ENCODE data around the gene SYNE1.
"Not testable (repeated sequence)": the region's sequence is repeated elsewhere in the genome, so short reads cannot be mapped to it uniquely, and the experiment has no call there.

SYNE1 gene

DNA sequence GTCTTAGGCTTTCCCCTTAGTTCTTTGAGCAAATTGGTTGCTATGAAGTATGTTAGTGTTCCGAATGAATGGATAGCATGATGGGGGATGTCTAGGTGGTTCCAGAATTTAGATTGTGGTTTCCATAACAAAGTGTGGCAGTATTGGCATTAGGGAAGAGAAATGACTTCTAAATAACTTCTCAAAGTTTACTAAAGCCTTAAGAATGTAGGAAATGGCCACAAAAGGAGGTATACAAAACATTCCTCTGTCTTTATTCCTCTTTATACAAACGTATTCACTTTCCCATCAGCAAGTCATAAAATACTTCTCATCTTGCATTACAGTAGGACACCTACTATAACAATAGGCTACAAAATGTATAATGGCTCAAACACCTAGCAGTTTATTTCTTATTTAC lies 550.1 kb downstream of the SYNE1 start:
- no peak for DNase-seq

DNA sequence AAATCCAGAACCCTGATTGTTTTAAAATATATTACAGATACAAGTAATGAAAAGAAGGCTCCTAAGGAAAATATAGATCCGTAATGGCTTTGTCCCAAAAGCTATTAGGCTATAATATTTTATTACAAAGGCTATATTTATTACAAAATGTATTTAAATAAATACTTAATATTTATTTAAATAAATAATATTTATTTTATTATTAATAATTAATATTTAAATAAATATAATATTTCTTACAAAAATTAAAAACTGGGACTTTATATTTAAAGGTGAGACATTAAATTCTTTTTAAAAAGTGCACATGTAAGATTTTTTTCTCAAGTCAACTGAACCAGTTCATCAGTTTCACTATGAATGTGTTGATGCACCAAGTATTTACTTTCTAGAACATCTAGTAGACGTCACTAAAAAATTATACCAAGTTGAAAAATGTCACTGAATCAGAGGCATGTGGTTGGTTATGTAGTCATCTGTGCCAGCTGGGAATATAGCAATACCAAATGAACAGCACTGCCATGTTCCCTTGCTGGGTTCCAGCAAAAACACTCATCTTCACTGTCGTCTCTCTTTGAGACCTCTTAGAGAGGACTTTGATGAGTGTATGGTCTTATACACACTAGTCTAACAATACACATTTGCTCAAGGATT lies 550.8 kb downstream of the SYNE1 start:
- DNase-seq = no peak

DNA sequence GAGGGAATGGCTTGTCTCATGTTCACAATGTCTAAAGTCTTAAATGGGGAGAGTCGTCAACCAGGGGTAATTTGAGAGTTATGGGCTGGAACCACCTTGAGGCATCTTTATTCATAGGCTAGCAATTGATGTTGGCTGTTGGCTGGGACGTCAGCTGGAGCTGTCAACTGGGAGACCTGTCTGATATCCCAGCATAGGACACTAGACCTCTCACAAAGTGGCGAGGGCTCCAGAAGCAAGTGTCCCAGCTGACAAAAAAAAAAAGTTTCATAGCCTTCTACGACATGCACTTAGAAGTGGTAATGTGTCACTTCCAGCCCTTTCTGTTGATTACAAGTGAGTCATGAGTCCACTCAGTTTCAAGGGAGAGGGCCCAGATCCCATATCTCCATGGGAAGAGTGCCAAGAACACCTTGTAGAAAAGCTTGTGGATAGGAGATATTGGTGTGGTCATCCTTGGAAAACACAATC lies 551.7 kb downstream of the SYNE1 start:
- DNase-seq = no peak

DNA sequence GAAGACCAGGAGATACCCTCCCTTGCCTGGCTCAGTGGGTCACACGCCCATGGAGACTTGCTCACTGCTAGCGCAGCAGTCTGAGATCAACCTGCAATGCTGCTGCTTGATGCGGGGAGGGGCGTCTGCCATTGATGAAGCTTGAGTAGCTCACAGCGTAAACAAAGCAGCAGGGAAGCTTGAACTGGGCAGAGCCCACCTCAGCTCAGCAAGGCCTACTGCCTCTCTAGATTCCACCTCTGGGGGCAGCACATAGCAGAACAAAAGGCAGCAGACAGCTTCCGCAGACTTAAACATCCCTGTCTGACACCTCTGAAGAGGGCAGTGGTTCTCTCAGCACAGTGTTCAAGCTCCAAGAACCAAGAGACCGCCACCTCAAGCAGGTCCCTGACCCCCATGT lies 558.4 kb downstream of the SYNE1 start:
- DNase-seq = no peak

DNA sequence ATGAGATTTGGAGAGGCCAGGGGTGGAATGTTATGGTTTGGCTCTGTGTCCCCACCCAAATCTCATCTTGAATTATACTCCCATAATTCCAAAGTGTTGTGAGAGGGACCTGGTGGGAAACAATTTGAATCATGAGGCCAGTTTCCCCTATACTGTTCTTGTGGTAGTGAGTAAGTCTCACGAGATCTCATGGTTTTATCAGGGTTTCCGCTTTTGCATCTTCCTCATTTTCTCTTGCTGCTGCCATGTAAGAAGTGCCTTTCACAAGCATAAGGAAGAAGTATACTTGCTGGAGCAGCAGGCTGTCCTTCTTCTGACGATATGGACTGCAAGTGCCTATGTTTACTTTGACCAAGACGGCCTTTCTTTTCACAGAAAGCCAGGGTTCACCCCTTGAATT lies 559.2 kb downstream of the SYNE1 start:
- no peak for DNase-seq

DNA sequence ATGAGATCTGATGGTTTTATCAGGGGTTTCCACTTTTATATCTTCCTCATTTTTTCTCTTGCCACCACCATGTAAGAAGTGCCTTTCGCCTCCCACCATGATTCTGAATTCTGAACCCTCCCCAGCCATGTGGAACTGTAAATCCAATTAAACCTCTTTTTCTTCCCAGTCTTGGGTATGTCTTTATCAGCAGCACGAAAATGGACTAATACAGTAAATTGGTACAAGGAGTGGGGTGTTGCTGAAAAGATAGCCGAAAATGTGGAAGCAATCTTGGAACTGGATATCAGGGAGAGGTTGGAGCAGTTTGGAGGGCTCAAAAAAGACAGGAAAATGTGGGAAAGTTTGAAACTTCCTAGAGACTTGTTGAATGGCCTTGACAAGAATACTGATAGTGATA lies 560.9 kb downstream of the SYNE1 start:
- not testable (repeated sequence) for DNase-seq

DNA sequence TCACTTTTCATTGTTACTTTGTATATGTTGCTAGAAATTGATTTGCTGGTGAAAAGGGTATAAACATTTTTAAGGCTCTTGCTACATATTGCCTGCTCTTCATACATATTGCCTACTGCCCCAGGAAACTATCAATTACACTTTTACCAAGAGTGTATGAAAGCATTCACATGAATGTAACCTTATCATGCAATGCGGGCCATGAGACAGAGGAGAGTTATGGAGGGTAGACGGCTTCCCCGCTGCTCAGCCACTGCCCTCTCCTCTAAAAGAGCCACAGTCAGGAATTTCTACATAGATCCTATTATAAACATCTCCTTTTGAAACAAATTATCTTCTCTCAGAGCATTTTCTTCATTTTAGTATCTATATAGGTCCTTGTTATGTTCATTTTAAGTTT lies 565.3 kb downstream of the SYNE1 start:
- no peak for DNase-seq
